T-helper 2 cell treated with Interferon-gamma antibody and Interleukin-4, amounts not matched to agents 100 ng/mL and 5 ng/mL, for 36 hours (primary cell): ENCODE measurements around the gene PSPN. TPM values are rescaled to one million over a fixed set of nuclear protein-coding genes. Genes with fewer than 3 reads are reported as not detected.
"Not testable (repeated sequence)": the region's sequence is repeated elsewhere in the genome, so short reads cannot be mapped to it uniquely, and the experiment has no call there.

Experiments used
- intact Hi-C: fragments of 100-400 bp; cut with micrococcal nuclease; formaldehyde crosslinking; loops from one replicate; pipeline ENCODE4 v1.15.1; 2023
- total RNA-seq: library from RNA; stranded (reverse); gene quantifications from 2 replicates; pipeline ENCODE4 v1.2.3, GENCODE V29; 2022

The PSPN gene
- total RNA-seq, 1 donor from 2014 or later, result 1.9 TPM

DNA sequence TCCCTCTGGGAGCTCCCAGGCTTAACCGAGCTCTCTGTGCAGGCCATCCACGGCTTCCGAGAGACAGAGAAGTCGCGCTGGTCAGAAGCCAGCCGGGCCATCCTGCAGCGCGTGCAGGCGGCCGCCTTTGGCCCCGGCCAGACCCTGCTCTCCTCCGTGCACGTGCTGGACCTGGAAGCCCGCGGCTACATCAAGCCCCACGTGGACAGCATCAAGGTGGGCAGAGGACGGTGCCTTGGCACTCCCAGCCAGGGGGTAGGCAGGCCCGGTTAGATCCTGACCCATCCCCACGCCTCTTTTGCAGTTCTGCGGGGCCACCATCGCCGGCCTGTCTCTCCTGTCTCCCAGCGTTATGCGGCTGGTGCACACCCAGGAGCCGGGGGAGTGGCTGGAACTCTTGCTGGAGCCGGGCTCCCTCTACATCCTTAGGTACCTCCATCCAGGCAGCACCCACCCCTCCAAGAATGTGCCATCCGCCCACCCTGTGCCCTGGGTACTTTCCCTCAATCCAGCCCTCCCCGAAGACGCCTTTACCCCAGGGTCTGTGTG lies 1.5 kb downstream of the PSPN start:
- intact Hi-C loops, result loop anchor here (10.0 kb wide), 1 partner anchor 691 kb away; the partner anchor contains the start of gene ZNF557

DNA sequence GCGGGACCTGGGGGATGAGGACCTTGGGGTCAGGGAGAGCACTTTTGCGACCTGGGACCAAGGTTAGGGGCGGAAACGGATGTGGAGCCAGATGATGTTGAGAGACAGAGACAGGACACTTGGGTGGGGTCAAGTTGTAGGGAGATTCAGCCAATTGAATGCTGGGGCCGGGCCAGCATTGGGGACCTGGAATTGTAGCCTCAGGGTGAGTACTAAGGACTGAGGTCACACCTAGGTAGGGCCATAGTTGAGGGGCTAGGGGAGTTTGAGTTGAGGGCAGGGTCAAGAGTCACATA lies 2.0 kb downstream of the PSPN start:
- intact Hi-C loops, result loop anchor here (1.0 to 10.0 kb wide), 6 partner anchors 20 to 691 kb away; partner anchors contain the start of genes GTF2F1 and ZNF557

DNA sequence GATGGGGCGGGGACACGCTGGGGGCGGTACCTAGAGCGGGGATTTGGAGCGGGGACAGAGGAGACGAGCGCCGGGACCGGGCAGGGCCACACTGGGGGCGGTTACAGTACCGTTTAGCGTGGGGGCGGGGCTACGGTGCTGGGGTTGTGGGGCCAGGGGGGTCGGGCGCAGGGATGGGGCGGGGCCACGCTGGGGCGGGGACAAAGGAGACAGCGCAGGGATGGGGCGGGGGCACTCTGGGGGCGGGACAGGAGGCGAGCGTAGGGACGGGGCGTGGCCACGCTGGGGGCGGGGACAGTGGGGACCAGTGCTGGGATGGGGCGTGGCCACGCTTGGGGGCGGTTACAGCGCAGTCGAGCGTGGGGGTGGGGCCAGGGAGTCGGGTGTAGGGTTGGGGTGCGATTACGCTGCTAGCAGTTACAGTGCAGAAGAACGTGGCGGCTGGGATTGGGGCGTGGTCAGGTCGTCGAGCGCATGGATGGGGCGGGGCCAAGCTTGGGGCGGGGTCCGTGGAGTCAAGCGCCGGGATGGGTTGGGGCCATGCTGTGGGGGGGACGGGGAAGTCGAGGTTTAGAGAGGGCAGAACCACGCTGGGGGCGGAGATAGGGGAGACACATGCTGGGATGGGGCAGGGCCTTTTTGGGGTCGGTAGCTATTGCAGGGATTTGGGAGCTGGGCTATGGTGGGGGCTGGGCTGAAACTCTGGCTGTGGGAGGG lies 2.5 kb downstream of the PSPN start:
- intact Hi-C loops, result loop anchor here (1.0 to 10.0 kb wide), 6 partner anchors 20 to 692 kb away; partner anchors contain the start of genes GTF2F1 and ZNF557

DNA sequence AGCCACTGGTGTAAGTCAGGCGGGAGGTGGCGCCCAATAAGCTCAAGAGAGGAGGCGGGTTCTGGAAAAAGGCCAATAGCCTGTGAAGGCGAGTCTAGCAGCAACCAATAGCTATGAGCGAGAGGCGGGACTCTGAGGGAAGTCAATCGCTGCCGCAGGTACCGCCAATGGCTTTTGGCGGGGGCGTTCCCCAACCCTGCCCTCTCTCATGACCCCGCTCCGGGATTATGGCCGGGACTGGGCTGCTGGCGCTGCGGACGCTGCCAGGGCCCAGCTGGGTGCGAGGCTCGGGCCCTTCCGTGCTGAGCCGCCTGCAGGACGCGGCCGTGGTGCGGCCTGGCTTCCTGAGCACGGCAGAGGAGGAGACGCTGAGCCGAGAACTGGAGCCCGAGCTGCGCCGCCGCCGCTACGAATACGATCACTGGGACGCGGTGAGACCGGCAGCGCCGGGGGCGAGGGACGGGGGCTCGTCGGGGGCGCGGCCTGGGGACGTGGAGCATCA lies 3.1 kb downstream of the PSPN start, which contains the start of gene ALKBH7:
Gene ALKBH7 (plus strand): TSS at position 201 of the 502 bp plus-strand sequence. CDS start 27 bp downstream, at position 228.
- intact Hi-C loops, result loop anchor here (1.0 to 10.0 kb wide), 7 partner anchors 11 to 692 kb away; partner anchors contain the start of genes CLPP, GTF2F1 and ZNF557

DNA sequence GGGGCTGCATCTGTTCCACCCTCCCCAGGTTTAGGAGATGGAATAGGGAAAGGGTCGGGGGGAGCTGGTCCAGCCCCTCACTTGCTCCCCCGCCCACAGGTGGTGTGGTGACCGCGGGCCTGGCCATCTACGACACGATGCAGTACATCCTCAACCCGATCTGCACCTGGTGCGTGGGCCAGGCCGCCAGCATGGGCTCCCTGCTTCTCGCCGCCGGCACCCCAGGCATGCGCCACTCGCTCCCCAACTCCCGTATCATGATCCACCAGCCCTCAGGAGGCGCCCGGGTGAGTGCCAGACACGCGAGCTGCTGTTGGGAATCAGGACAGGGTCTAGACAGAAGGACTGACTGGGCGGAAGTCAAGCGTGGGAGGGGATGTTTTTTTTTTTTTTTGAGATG lies 11.4 kb downstream of the PSPN start:
- intact Hi-C loops, result loop anchor here (5.0 kb wide), 1 partner anchor 387 kb away; the partner anchor contains the start of gene RANBP3

DNA sequence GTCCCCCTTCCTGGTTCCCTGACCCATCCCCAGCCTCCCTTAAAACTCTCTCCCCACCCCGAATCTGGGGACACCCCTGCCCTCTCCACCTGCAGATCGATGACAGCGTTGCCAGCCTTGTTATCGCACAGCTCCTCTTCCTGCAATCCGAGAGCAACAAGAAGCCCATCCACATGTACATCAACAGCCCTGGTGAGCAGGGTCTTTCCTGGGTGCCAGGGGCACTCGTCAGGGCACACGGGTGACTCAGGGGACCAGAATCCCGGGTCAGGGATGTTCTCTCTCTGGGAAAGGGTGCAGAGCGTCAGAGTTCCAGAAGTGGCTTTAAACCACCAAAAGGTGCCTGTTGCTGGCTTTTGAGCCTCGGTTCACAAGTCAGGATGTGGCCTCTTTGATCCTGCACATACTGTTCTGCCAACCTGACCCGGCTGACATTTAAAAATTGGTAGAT lies 13.4 kb downstream of the PSPN start:
- intact Hi-C loops, result loop anchor here (1.0 to 5.0 kb wide), 2 partner anchors 62 to 385 kb away; partner anchors contain the start of genes KHSRP and RANBP3

DNA sequence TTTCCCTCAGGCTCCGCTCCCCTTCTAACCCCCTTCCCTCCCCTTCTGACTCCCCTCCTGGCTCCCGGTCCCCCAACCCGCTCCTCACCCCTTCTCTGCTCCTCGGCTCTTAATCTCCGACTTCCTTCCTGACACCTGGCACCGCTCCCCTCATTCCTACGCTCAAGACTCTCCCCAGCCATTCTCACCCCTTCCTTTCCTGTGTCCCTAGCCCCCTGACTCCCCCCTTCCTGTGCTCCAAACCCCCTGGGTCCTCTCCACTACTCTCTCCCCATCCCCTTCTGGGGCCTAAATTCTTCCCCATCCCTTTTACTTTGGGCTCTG lies 13.7 kb downstream of the PSPN start:
- intact Hi-C loops, result loop anchor here (1.0 to 5.0 kb wide), 2 partner anchors 62 to 385 kb away; partner anchors contain the start of genes KHSRP and RANBP3

DNA sequence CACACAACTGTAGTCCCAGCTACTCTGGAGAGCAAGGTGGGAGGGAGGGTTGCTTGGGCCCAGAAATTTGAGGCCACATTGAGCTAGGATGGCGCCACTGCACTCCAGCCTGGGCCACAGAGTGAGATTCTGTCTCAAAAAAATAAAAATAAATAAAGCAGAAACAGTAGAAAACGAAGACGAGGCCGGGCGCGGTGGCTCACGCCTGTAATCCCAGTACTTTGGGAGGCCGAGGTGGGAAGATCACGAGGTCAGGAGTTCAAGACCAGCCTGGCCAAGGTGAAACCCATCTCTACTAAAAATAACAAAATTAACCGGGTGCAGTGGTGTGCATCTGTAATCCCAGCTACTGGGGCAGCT lies 14.9 kb downstream of the PSPN start:
- intact Hi-C loops, result loop anchor here (1.0 to 5.0 kb wide), 5 partner anchors 11 to 384 kb away; partner anchors contain the start of genes ALKBH7, GTF2F1 and RANBP3

DNA sequence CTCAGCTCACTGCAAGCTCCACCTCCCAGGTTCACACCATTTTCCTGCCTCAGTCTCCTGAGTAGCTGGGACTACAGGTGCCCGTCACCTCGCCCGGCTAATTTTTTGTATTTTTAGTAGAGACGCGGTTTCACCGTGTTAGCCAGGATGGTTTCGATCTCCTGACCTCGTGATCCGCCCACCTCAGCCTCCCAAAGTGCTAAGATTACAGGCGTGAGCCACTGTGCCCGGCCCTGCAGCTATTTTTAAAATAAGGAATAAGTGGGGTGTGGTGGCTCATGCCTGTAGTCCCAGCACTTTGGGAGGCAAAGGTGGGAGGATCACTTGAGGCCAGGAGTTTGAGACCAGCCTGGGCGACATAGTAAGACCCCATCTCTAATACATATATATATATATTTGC lies 15.3 kb downstream of the PSPN start:
- intact Hi-C loops, result loop anchor here (5.0 kb wide), 1 partner anchor 383 kb away; the partner anchor contains the start of gene RANBP3

DNA sequence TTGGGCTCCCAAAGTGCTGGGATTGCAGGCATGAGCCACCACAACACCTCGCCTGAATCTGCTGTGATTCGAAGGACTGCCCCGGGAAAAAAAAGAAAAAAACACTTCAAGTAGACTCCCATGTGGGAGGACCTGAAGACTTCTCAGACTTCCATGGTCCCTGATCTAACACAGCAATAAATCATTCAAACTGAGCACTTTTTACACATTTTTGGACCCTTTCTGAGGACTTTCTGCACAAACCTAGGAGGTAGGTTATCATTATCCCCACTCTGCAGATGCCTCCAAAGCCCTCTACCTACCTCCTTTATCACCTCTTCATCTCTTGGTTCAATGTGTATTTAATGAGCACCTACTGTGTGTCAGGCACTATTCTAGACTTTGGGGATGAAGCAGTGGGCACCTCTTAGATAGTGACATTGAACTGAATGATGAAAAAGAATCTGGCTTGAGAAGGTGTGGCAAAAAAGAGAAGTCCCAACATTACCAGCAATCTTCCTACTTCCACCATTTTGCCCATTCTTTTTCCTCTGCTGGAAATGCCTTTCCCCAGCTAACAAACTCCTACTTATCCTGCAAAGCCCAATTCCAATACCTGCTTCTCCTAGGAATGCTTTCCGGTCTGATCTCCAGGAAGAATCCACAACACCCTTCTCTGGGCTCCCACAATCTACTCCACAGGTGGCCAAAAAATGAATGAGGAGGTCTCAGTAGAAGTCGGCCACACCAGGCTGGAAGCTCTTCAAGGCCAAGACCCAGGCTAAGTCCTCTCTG lies 16.0 kb downstream of the PSPN start:
- intact Hi-C loops, result loop anchor here (5.0 kb wide), 1 partner anchor 382 kb away; the partner anchor contains the start of gene RANBP3

DNA sequence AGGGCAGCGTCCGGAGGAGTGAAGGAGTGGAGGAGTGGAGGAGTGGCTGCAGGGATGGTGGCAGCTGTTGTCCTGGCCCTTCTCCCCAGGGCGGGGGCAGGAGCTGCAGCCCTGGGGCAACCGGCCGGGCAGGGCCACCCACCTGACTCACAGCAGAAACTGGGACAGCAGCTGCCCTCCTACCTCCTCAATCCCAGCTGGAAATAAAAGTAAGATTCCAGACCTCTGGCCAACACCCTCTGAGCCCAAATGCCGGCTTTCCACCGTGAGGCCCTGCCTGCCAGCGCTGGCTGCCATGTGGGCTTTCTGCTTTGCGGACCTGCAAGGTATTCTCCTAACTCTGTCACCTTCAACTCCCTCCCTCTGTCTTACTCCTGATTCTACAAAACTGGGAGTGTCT lies 17.7 kb downstream of the PSPN start:
- intact Hi-C loops, result no loop called here

DNA sequence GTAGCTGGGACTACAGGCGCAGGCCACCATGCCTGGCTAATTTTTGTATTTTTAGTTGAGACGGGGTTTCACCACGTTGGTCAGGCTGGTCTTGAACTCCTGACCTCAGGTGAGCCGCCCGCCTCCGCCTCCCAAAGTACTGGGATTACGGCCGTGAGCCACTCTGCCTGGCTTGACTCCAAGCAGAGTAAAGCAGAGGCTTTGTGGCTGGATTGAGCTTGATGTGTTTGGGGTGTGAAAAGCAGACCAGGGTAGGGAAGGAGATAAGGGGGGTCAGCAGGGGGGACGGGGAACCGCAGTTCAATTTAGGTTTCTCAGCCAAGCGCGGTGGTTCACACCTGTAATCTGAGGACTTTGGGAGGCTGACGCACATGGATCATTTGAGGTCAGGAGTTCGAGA lies 18.6 kb downstream of the PSPN start:
- intact Hi-C loops, result no loop called here

DNA sequence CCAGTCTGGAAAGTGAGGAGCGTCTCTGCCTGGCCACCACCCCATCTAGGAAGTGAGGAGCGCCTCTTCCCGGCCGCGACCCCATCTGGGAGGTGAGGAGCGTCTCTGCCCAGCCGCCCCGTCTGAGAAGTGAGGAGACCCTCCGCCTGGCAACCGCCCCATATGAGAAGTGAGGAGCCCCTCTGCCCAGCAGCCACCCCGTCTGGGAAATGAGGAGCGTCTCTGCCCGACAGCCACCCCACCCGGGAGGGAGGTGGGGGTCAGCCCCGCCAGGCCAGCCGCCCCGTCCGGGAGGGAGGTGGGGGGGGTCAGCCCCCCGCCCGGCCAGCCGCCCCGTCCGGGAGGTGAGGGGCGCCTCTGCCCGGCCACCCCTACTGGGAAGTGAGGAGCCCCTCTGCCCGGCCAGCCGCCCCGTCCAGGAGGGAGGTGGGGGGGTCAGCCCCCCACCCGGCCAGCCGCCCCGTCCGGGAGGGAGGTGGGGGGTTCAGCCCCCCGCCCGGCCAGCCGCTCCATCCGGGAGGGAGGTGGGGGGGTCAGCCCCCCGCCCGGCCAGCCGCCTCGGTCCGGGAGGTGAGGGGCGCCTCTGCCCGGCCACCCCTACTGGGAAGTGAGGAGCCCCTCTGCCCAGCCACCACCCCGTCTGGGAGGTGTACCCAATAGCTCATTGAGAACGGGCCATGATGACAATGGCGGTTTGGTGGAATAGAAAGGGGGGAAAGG lies 20.3 kb downstream of the PSPN start:
- intact Hi-C loops, result not testable (repeated sequence)

DNA sequence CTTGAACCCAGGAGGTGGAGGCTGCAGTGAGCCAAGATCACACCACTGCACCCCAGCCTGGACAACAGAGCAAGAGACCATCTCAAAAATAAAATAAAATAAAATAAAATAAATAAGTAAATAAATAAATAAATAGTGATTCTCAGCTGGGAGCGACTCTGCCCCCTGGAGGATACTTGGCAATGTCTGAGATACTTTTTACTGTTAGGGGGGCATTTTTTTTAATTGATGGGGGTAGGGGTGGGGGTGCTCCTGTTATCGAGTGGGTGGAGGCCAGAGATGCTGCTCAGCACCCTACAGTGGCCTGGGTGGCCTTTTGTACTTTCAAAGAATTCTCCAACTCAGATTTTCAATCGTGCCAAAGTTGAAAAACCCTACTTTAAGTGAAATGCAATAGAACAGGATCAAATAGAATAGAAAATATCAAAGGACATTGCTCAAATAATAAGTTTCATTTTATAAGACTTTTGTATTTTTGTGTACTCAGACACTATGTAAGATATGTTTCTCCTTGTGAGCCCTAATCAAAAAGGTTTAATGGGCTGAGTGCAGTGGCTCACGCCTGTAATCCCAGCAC lies 21.5 kb downstream of the PSPN start:
- intact Hi-C loops, result no loop called here

DNA sequence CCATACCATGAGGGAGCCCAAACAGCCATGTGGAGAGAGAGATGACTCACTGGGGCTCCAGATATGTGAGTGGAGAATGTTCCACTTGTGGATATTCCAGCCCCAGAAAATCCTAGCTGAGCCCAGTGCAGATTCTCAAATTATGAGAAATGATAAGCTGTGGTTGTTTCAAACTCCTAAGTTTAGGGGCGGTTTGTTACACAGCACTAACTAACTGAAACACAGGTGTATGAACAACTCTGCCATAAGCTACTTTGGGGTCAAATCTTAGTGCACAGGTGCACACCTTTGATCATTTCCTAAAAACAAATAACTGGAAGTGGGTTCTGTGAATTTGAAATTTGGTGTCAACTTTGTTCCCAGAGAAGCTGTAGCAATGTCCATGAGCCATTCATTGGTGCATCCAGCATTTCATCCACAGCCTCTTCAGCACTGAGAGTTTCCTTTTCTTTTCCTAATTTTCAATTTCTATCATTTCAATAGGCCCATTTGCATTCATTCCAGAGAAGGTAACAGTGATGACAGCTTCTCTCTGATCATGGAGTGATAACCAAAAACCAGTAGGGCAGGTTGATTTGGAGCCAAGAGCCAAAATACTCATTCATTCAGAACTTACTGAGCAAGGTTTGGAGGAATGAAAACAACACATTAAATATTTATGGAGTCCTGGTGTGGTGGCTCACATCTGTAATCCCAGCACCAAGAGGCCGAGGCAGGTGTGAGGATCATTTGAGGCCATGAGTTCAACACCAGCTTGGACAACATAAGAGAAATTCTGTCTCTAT lies 23.2 kb downstream of the PSPN start:
- intact Hi-C loops, result no loop called here

DNA sequence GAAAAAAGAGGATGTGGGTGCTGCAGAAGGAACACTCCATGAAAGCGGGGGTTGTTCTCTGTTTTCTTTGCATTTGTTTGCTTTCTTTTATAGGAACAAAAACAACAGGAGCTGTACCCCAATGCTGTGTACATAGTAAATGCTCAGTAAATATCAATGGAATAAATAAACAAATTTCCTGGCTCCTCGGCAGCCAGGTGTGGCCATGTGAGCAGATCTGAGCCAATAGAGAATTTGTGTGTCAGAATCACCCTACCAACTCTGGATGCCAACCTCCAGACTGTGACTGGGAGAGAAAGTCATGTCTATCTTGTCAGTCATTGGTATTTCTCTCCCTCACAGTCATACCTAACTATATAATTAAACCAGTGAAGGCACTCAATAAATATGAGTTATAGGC lies 25.0 kb downstream of the PSPN start:
- intact Hi-C loops, result no loop called here

DNA sequence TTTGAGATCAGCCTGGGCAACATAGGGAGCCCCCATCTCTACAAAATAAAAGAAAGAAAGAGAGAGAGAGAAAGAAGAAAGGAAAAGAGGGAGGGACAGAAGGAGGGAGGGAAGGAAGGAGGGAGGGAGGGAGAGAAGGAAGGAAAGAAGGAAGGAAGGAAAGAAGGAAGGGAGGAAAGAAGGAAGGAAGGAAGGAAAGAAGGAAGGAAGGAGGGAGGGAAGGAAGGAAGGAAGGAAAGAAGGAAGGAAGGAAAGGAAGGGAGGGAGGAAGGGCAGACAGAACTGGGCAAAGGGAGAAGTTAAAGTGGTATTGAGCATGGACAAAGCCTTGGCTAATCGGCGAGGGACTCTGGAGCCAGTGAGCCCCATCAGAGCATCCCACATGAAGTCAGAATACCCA lies 26.5 kb downstream of the PSPN start:
- intact Hi-C loops, result not testable (repeated sequence)

DNA sequence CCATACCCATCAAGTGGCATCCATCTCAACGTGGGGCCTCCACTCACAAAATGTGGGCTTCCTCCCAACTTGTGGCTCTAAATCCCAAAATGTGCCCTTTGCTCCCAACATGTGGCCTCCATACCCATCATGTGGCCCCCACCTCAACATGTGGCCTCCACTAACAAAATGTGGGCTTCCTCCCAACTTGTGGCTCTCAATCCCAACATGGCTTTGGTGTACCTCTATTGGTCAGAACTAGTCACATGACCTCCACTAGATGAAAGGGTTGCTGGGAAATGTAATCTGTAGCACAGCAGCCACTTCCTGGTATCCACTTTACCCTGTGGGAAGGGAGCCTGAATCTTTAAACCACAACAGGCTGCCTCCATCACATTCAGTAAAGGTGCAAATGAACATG lies 32.3 kb downstream of the PSPN start:
- intact Hi-C loops, result no loop called here

DNA sequence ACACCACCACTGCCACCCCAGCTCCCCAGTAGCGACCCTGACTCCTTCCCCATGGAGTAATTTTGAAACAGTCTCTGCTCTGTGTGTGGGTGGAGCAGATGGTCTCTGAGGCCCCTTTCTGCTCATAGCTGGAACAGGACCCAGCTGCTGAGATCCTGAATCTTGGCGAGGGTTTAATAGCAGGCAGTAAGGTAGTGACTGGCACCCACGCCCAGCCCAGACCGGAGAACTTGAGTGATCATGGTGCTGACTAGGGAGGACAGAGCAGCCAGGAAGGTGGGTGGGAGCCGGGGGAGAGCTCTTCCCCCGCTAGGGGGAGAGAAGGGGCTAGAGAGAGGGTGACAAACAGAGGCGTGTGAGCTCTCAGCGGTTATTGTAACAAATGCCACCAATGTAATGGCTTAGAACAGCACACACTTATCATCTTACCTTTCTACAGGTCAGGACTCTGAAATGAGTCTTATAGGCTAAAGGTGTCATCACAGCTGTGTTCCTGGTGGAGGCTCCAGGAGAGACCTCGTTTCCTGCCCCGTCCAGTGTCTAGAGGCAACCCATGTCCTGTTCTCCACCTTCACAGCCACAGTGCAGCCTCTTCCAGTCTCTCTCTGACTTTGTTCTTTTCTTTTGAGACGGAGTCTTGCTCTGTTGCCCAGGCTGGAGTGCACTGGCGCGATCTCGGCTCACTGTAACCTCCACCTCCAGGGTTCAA lies 35.1 kb downstream of the PSPN start:
- intact Hi-C loops, result no loop called here
